ENCODE results near the gene BRD4. TPM values are rescaled to one million over a fixed set of nuclear protein-coding genes. Genes with fewer than 3 reads are reported as not detected.

The BRD4 gene
- total RNA-seq, 2 experiments from 2014 or later, result 94.3 to 99.6 TPM

DNA sequence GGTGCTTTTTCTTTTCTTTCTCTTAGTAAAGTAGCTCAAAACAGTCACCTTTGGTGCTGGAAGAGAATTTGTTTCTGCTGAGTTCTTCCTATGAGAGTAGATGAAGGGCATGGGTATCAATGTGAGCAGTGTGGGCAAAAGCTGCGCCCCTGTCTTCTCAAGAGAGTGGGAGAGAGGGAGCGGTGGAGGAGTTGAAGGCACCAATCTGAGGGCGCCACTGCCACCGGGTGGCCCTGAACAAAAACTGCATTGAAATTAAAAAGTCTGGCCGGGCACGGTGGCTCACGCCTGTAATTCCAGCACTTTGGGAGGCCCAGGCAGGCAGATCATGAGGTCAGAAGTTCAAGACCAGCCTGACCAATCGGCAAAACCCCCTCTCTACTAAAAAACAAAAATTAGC lies 71.4 kb downstream of the BRD4 start:
- H3K9me3 Mint-ChIP-seq, result no peaks in the 10 kb centered on the region
- H3K27ac Mint-ChIP-seq, result no peak overlapping the region
- ATAC-seq (no peak), DNase-seq (peak; percentile 17)
- H3K27me3 Mint-ChIP-seq, result no peaks in the 10 kb centered on the region
- POLR2A ChIA-PET, result no interaction called here
- CTCF ChIA-PET, result interaction anchor here (1.9 kb wide), 1 partner anchor 10 kb away, joined by 8 read pairs; no protein-coding TSS in a partner anchor
- intact Hi-C loops (cut with micrococcal nuclease), result loop anchor here (10.0 kb wide), 1 partner anchor 294 kb away; no protein-coding TSS in a partner anchor
- no peak overlapping the region for H3K4me3 Mint-ChIP-seq
- H3K4me1 Mint-ChIP-seq (ENCODE audit: low read depth), result peaks cover 4% of the 10 kb centered on the region
- TF ChIP-seq, protein P1, sequence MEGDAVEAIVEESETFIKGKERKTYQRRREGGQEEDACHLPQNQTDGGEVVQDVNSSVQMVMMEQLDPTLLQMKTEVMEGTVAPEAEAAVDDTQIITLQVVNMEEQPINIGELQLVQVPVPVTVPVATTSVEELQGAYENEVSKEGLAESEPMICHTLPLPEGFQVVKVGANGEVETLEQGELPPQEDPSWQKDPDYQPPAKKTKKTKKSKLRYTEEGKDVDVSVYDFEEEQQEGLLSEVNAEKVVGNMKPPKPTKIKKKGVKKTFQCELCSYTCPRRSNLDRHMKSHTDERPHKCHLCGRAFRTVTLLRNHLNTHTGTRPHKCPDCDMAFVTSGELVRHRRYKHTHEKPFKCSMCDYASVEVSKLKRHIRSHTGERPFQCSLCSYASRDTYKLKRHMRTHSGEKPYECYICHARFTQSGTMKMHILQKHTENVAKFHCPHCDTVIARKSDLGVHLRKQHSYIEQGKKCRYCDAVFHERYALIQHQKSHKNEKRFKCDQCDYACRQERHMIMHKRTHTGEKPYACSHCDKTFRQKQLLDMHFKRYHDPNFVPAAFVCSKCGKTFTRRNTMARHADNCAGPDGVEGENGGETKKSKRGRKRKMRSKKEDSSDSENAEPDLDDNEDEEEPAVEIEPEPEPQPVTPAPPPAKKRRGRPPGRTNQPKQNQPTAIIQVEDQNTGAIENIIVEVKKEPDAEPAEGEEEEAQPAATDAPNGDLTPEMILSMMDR (IDR thresholded peaks at IDR 0.05), result peak; percentile 14
- H3K36me3 Mint-ChIP-seq (ENCODE audit: low read depth), result peaks cover 44% of the 10 kb centered on the region

DNA sequence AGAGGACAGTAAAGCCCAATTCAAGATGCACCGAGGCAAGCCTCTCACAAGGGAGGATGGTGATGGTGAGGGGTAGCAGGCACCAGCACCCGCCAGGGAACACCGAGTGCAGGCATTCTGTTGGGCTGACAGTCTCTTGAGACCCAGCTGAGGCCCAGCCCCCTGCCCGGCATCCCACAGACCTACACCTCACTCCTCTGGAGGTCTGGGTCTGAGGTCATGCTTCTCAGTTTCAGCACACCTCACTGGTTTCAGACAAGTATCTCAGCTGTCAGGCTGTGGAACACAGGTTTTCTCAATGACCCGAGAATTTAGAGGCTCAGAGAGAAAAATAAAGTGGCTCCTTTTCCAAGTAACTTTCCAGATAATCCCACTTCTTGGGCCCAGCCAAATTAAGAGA lies 72.4 kb downstream of the BRD4 start:
- intact Hi-C loops (cut with micrococcal nuclease), result loop anchor here (10.0 kb wide), 1 partner anchor 295 kb away; no protein-coding TSS in a partner anchor
- Mint-ChIP-seq H3K9me3 (no peaks in the 10 kb centered on the region), H3K36me3 (ENCODE audit: low read depth) (peaks cover 41% of the 10 kb centered on the region), H3K27me3 (no peaks in the 10 kb centered on the region), H3K27ac (no peak overlapping the region), H3K4me1 (ENCODE audit: low read depth) (peaks cover 4% of the 10 kb centered on the region), H3K4me3 (no peak overlapping the region)
- ChIA-PET POLR2A (interaction anchor here (1.4 kb wide), 1 partner anchor 25 kb away, joined by 3 read pairs; no protein-coding TSS in a partner anchor), CTCF (interaction anchor here (1.9 kb wide), 1 partner anchor 9 kb away, joined by 8 read pairs; no protein-coding TSS in a partner anchor)
- no peak for ATAC-seq
- DNase-seq, result no peak
- TF ChIP-seq, protein P1 (IDR thresholded peaks at IDR 0.05), result no peak

DNA sequence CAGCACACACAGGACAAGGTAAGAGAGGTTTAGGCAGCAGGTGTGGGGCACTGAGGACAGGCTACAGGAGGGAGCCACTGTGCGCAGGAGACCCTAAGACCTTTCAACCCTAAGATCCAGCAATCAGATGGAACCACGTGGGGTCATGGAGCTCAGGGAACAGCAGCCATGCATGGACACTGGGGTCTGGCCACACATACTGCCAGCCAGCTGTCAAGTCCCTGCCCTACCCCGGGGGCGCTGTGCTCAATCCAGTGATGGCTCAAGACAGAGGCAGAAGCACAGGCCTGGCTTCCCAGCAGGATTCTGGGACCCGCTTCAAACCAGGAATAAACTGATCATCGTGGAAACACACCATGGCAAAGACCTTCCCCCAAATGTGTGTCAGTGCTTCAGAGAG lies 74.6 kb downstream of the BRD4 start:
- intact Hi-C loops (cut with micrococcal nuclease), result no loop called here
- DNase-seq, result no peak
- Mint-ChIP-seq H3K4me1 (ENCODE audit: low read depth) (peaks cover 4% of the 10 kb centered on the region), H3K27ac (no peak overlapping the region), H3K27me3 (no peaks in the 10 kb centered on the region), H3K9me3 (no peaks in the 10 kb centered on the region), H3K4me3 (no peak overlapping the region), H3K36me3 (ENCODE audit: low read depth) (peaks cover 49% of the 10 kb centered on the region)
- TF ChIP-seq, protein P1 (IDR thresholded peaks at IDR 0.05), result no peak
- no peak for ATAC-seq
- CTCF ChIA-PET, result no interaction called here
- POLR2A ChIA-PET, result no interaction called here

- POLR2A ChIA-PET, result interaction anchor here (1.3 kb wide), 1 partner anchor 76 kb away, joined by 4 read pairs; the partner anchor contains the start of gene BRD4
- TF ChIP-seq, protein P1 (IDR thresholded peaks at IDR 0.05), result no peak
- H3K27me3 Mint-ChIP-seq, result no peaks in the 10 kb centered on the region
- no peaks in the 10 kb centered on the region for H3K9me3 Mint-ChIP-seq
- CTCF ChIA-PET, result no interaction called here
- H3K4me1 Mint-ChIP-seq (ENCODE audit: low read depth), result peaks cover 4% of the 10 kb centered on the region
- ATAC-seq (no peak), DNase-seq (no peak)
- H3K36me3 Mint-ChIP-seq (ENCODE audit: low read depth), result peaks cover 55% of the 10 kb centered on the region
- no peak overlapping the region for H3K27ac Mint-ChIP-seq
- intact Hi-C loops (cut with micrococcal nuclease), result no loop called here
- no peak overlapping the region for H3K4me3 Mint-ChIP-seq
Measured at GRCh38 chr19:15256708-15257331, 75.5 kb downstream of the BRD4 start.

DNA sequence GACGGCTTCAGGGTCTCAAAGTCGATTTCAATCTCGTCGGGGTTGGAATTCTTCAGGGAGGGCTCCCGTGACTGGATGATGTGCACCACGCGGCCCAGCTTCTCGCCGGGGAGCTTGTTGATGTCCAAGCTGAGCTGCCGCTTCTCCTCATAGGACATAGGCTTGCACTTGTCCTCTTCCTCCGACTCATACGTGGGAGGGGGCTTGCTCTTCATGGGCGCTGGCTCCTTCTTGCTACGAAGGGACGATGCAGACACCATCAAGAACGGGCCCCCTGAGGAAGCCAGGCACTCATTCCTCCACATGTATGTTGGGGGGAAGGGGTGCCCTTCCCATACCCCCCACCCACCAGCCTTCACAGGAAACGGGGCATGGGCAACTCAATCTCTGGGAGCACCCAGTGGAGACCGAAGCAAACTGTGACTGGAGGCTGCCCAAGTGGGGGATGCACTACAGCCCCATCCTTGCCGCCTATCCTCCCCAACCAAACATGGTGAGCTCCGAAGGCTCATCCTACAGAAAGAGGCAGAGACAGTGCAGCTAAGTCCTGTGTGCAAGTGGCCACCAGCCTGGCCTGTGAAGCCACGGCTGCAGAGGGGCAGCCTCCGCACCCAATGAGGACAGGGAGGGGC lies 76.9 kb downstream of the BRD4 start:
- H3K36me3 Mint-ChIP-seq (ENCODE audit: low read depth), result peaks cover 49% of the 10 kb centered on the region
- ChIA-PET POLR2A (no interaction called here), CTCF (interaction anchor here (1.0 to 1.4 kb wide), 2 partner anchors 24 to 78 kb away, joined by 3 to 4 read pairs; no protein-coding TSS in a partner anchor)
- ATAC-seq, result no peak
- intact Hi-C loops (cut with micrococcal nuclease), result no loop called here
- no peak overlapping the region for H3K27ac Mint-ChIP-seq
- no peaks in the 10 kb centered on the region for H3K4me1 Mint-ChIP-seq (ENCODE audit: low read depth)
- DNase-seq, result no peak
- TF ChIP-seq, protein P1 (IDR thresholded peaks at IDR 0.05), result no peak
- H3K4me3 Mint-ChIP-seq, result no peak overlapping the region
- H3K27me3 Mint-ChIP-seq, result no peaks in the 10 kb centered on the region
- no peaks in the 10 kb centered on the region for H3K9me3 Mint-ChIP-seq
